ENCODE data around the gene IGF2BP2.

DNA sequence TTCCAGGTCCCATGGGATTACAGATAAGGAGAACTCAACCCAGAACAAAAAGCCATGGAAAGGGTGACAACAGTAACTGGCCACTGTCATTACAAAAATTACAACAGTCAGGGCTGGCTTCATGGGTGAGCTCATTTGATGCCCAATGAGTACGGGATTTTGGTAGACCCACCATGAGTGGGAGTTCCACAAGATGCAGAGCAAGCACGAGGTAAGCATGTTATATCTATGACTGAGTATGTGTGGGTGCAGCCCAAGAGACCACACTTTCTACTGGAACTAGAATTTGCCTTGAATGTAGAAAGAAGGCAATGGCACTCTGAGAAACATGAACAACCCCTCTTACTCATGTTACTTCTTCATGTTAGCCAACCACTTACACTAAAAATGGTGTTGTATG, 83.3 kb downstream of the IGF2BP2 start:
- TF ChIP-seq EZH2 (IDR thresholded peaks at IDR 0.05; ENCODE audit: borderline replicate concordance, low read length) (no peak), CTCF (conservative IDR thresholded peaks at IDR 0.05 in 1 of 2, IDR thresholded peaks at IDR 0.05 in 1 of 2; ENCODE audit: extremely low read depth in 1 of 2, insufficient read depth in 1 of 2, low read depth in 1 of 2, low read length in 2 of 2) (no peak)

Measured in mammary epithelial cell (primary cell).